NCI-H748 (cell line): ENCODE results near the gene PARP12.

Experiments
- DNase-seq: peaks from one replicate; lab custom pipeline; 2025; ENCODE audit not compliant: unreplicated experiment; lab: John Stamatoyannopoulos, UW

Gene PARP12

GRCh38 chr7:140035400-140036223, 27.1 kb downstream of the PARP12 start:
- no peak for DNase-seq

- no peak for DNase-seq
These were observed 28.3 kb downstream of the PARP12 start for GRCh38 chr7:140034421-140034820.

GRCh38 chr7:140033779-140034363, 28.9 kb downstream of the PARP12 start:
- no peak for DNase-seq

- DNase-seq: no peak
These were observed 29.7 kb downstream of the PARP12 start for GRCh38 chr7:140033036-140033435.

GRCh38 chr7:140031364-140031763, 31.4 kb downstream of the PARP12 start:
- DNase-seq: no peak

- no peak for DNase-seq
These were observed 33.7 kb downstream of the PARP12 start for GRCh38 chr7:140029072-140029471.

GRCh38 chr7:140028311-140028710, 34.4 kb downstream of the PARP12 start:
- DNase-seq: no peak

- no peak for DNase-seq
These were observed 34.9 kb downstream of the PARP12 start for GRCh38 chr7:140027858-140028257.

- DNase-seq: no peak
These were observed 35.8 kb downstream of the PARP12 start for GRCh38 chr7:140026935-140027334.

- no peak for DNase-seq
These were observed 36.8 kb downstream of the PARP12 start for GRCh38 chr7:140025814-140026433.

GRCh38 chr7:140025241-140025640, 37.5 kb downstream of the PARP12 start:
- DNase-seq: no peak

- DNase-seq: no peak
These were observed 38.2 kb downstream of the PARP12 start for GRCh38 chr7:140024585-140024984.

- DNase-seq: no peak
These were observed 39.0 kb downstream of the PARP12 start for GRCh38 chr7:140023728-140024127.

- DNase-seq: no peak
These were observed 40.1 kb downstream of the PARP12 start for GRCh38 chr7:140022582-140023211.

GRCh38 chr7:140021603-140022002, 41.1 kb downstream of the PARP12 start:
- DNase-seq: no peak

GRCh38 chr7:140019606-140020005, 43.1 kb downstream of the PARP12 start:
- DNase-seq: no peak

GRCh38 chr7:140019172-140019571, 43.6 kb downstream of the PARP12 start:
- DNase-seq: no peak

- no peak for DNase-seq
These were observed 44.4 kb downstream of the PARP12 start for GRCh38 chr7:140018125-140019043.

GRCh38 chr7:140017543-140017942, 45.2 kb downstream of the PARP12 start:
- DNase-seq: no peak

GRCh38 chr7:140017034-140017433, 45.7 kb downstream of the PARP12 start:
- no peak for DNase-seq

GRCh38 chr7:140016540-140016939, 46.2 kb downstream of the PARP12 start:
- no peak for DNase-seq
